K562 (cell line): Measurements from ENCODE around the gene RDH13. TPM values are rescaled to one million over a fixed set of nuclear protein-coding genes. Genes with fewer than 3 reads are reported as not detected.

ENCODE experiments used
- AFF1 ChIP-seq, 2 experiments: fragments of 450-650 bp; IDR thresholded peaks; 2 replicates each; pipeline ENCODE4 v1.6.1; 2018; ENCODE audit warnings: mild to moderate bottlenecking in 2 of 2, low read depth in 1 of 2; ENCODE audit not compliant: partially characterized antibody in 2 of 2
- CHD7 ChIP-seq: fragments of 200-600 bp; sonication (generic); IDR thresholded peaks from one replicate; pipeline ENCODE4 v1.6.1; 2012; ENCODE audit warnings: mild to moderate bottlenecking, low read depth, low read length, inconsistent platforms
- DEAF1 ChIP-seq: fragments of 450-650 bp; formaldehyde crosslinking; IDR thresholded peaks from 2 replicates; pipeline ENCODE4 v1.4.0; 2020; ENCODE audit warnings: mild to moderate bottlenecking, moderate library complexity
- KDM1A ChIP-seq, 2 experiments: fragments of 450-650 bp; IDR thresholded peaks; 2 replicates each; pipeline ENCODE4 v1.6.1; 2016; ENCODE audit warnings: mild to moderate bottlenecking in 2 of 2
- MTA1 ChIP-seq: fragments of 450-650 bp; IDR thresholded peaks from 2 replicates; pipeline ENCODE4 v1.6.1; 2017; ENCODE audit warnings: borderline replicate concordance
- MTF1 ChIP-seq: fragments of 250-450 bp; sonication (Bioruptor Pico); IDR thresholded peaks from 2 replicates; pipeline ENCODE4 v1.9.0; 2021; ENCODE audit warnings: moderate library complexity, mild to moderate bottlenecking, inconsistent platforms, borderline replicate concordance
- SIN3A ChIP-seq, 2 experiments: fragments of 150-350 bp in 1 of 2; IDR thresholded peaks; 2 replicates each; pipeline ENCODE4 v1.6.1; 2011 to 2016; ENCODE audit warnings: borderline replicate concordance in 2 of 2, low read depth in 2 of 2, low read length in 2 of 2, mild to moderate bottlenecking in 2 of 2, moderate library complexity in 2 of 2; ENCODE audit not compliant: control insufficient read depth in 1 of 2
- polyA plus RNA-seq, 8 experiments: library from polyadenylated mRNA; depleted of rRNA in 4 of 8; stranded (reverse) in 5 of 8; unstranded in 3 of 8; fragments of >200 nt; fragmentation: Nextera tagmentation in 2 of 8; fragmentation: Illumina TruSeq in 1 of 8; extraction: Ambion mirVana in 2 of 8; extraction: Trizol in 1 of 8; gene quantifications; 2 replicates each; pipeline versions ENCODE4 v1.2.1 to v1.2.3, GENCODE V29; 2011 to 2014; ENCODE audit warnings: inconsistent platforms in 1 of 8, missing spikeins in 1 of 8
- total RNA-seq, 7 experiments: library from RNA; depleted of rRNA in 6 of 7; stranded (reverse); fragments of >200 nt in 6 of 7; fragmentation: Illumina TruSeq in 2 of 7; extraction: Trizol in 2 of 7; gene quantifications; 2 replicates each; pipeline versions ENCODE4 v1.2.1 to v1.2.3, GENCODE V29; 2011 to 2021; ENCODE audit warnings: low replicate concordance in 1 of 7

The RDH13 gene
- total and polyA plus RNA-seq, 9 of the 15 experiments (the other 6 are each of a cell fraction or from before 2014, with no cell fraction given) = 7.5 to 70.3 (median 39.5) TPM

GRCh38 chr19:55066107-55066709 lies 3.3 kb upstream of the RDH13 start (continued):
- no peak for TF ChIP-seq CHD7
- peak in 1 of 2 experiments; percentile 61 for TF ChIP-seq AFF1 (IDR thresholded peaks at IDR 0.05; ENCODE audit: low read depth in 1 of 2, partially characterized antibody in 2 of 2)
- no peak for TF ChIP-seq DEAF1 (CRISPR knock-in tag)
- TF ChIP-seq MTA1 = 0 out of 2 replicates have a peak, but pooled peaks have one; percentile 18
- peak; percentile 77 to 79 for TF ChIP-seq KDM1A (IDR thresholded peaks at IDR 0.05)
- no peak for TF ChIP-seq MTF1 (CRISPR knock-in tag)
- TF ChIP-seq SIN3A (IDR thresholded peaks at IDR 0.05; ENCODE audit: borderline replicate concordance in 2 of 2, control insufficient read depth in 1 of 2, low read depth in 2 of 2, low read length in 2 of 2) = peak in 1 of 2 experiments; percentile 54; a peak in 1 of 4 replicates
